Neural progenitor cell (in vitro differentiated cells): Measurements from ENCODE around the gene TMCO4.

Experiments used
- CTCF ChIP-seq: fragments of 200-600 bp; sonication (generic); IDR thresholded peaks from 2 replicates; pipeline ENCODE4 v1.5.1; 2017; ENCODE audit warnings: antibody characterized with exemption, mild to moderate bottlenecking
- EZH2 ChIP-seq: fragments of 200-600 bp; sonication (generic); IDR thresholded peaks from 2 replicates; pipeline ENCODE4 v1.6.1; 2017; ENCODE audit warnings: antibody characterized with exemption, mild to moderate bottlenecking, moderate library complexity

GRCh38 chr1:19738669-19739068 lies 61.0 kb downstream of the TMCO4 start:
- TF ChIP-seq EZH2 (no peak), CTCF (no peak)
